IMR-90 (cell line): ENCODE data around the gene RAF1. TPM values are rescaled to one million over a fixed set of nuclear protein-coding genes. Genes with fewer than 3 reads are reported as not detected.

Experiments used
- ATAC-seq: fragments of 200-7000 bp; cut with Tn5 transposase; 2 replicates; pipeline ENCODE4 v1.9.1; 2020; ENCODE audit warnings: low read depth, mild to moderate bottlenecking, moderate library complexity
- BruUV-seq: library from RNA; stranded (reverse); fragments of 400-500 nt; replicated peaks from 2 replicates; lab custom pipeline; 2021; lab: Mats Ljungman, UMichigan
- CTCF ChIA-PET: fragments of 300-600 bp; formaldehyde crosslinking; extraction: SDS; loops from one replicate; lab custom pipeline; 2021; ENCODE audit warnings: antibody characterized with exemption; lab: Yijun Ruan, JAX
- POLR2A ChIA-PET: fragments of 300-600 bp; sonication (Branson Sonifier 250); formaldehyde crosslinking; loops from one replicate; lab custom pipeline; 2022; ENCODE audit warnings: antibody characterized with exemption; ENCODE audit not compliant: unreplicated experiment; lab: Charles Lee
- DNase-seq: peaks from one replicate; pipeline ENCODE4 v3.0.0; 2013
- H2AFZ ChIP-seq: replicated peaks from 2 replicates; pipeline ENCODE3; 2013; ENCODE audit warnings: low read length, mild to moderate bottlenecking; ENCODE audit not compliant: poor library complexity
- H2AK5ac ChIP-seq: 2 replicates; pipeline ENCODE4 v1.6.1; 2013; ENCODE audit warnings: low read depth, low read length, inconsistent platforms
- H2AK9ac ChIP-seq: replicated peaks from 2 replicates; pipeline ENCODE3; 2013; ENCODE audit warnings: mild to moderate bottlenecking, low read depth, low read length, moderate library complexity; ENCODE audit not compliant: poor library complexity
- H2BK120ac ChIP-seq: 2 replicates; pipeline ENCODE4 v1.6.1; 2013; ENCODE audit warnings: low read depth, low read length, inconsistent platforms
- H2BK15ac ChIP-seq: 3 replicates; pipeline ENCODE4 v1.6.1; 2013; ENCODE audit warnings: low read depth, low read length, inconsistent platforms
- H2BK20ac ChIP-seq: 2 replicates; pipeline ENCODE4 v1.6.1; 2013; ENCODE audit warnings: low read depth, mild to moderate bottlenecking, inconsistent platforms, low read length, moderate library complexity
- H2BK5ac ChIP-seq: 2 replicates; pipeline ENCODE4 v1.6.1; 2013; ENCODE audit warnings: mild to moderate bottlenecking, low read depth, low read length, inconsistent platforms; ENCODE audit not compliant: poor library complexity, severe bottlenecking
- H3K14ac ChIP-seq: replicated peaks from 2 replicates; pipeline ENCODE4 v1.6.1; 2013; ENCODE audit warnings: low read depth, low read length, inconsistent platforms
- H3K18ac ChIP-seq: 2 replicates; pipeline ENCODE4 v1.6.1; 2013; ENCODE audit warnings: low read depth, low read length, control low read depth
- H3K23ac ChIP-seq: 2 replicates; pipeline ENCODE4 v1.6.1; 2013; ENCODE audit warnings: low read depth, low read length, inconsistent platforms
- H3K27ac ChIP-seq: 2 replicates; pipeline ENCODE4 v1.5.1; 2013; ENCODE audit warnings: mild to moderate bottlenecking, control low read depth, low read length; ENCODE audit not compliant: insufficient read depth
- H3K27me3 ChIP-seq: 2 replicates; pipeline ENCODE4 v1.6.1; 2013; ENCODE audit warnings: low read length; ENCODE audit not compliant: control insufficient read depth, insufficient read depth
- H3K36me3 ChIP-seq: 2 replicates; pipeline ENCODE4 v1.6.1; 2013; ENCODE audit warnings: low read length, mixed read lengths; ENCODE audit not compliant: control insufficient read depth, insufficient read depth
- H3K4ac ChIP-seq: 2 replicates; pipeline ENCODE4 v1.6.1; 2013; ENCODE audit warnings: low read depth, low read length, inconsistent platforms
- H3K4me1 ChIP-seq: 2 replicates; pipeline ENCODE4 v1.6.1; 2013; ENCODE audit warnings: low read length, mixed read lengths; ENCODE audit not compliant: control insufficient read depth, insufficient read depth
- H3K4me2 ChIP-seq: 2 replicates; pipeline ENCODE4 v1.6.1; 2013; ENCODE audit warnings: low read depth, mild to moderate bottlenecking, control low read depth, low read length, moderate library complexity
- H3K4me3 ChIP-seq: 2 replicates; pipeline ENCODE4 v1.5.1; 2013; ENCODE audit warnings: low read depth, mild to moderate bottlenecking, control low read depth, low read length, moderate library complexity; ENCODE audit not compliant: insufficient read depth
- H3K56ac ChIP-seq: 2 replicates; pipeline ENCODE4 v1.6.1; 2013; ENCODE audit warnings: low read length, inconsistent platforms; ENCODE audit not compliant: insufficient read depth; ENCODE audit errors: extremely low read depth
- H3K79me1 ChIP-seq, 2 experiments: 2 replicates each; pipeline ENCODE4 v1.6.1; 2013; ENCODE audit warnings: low read length in 2 of 2, inconsistent platforms in 1 of 2, low read depth in 1 of 2
- H3K9ac ChIP-seq: 2 replicates; pipeline ENCODE4 v1.6.1; 2013; ENCODE audit warnings: low read depth, low read length, control low read depth
- H3K9me1 ChIP-seq: 2 replicates; pipeline ENCODE4 v1.6.1; 2013; ENCODE audit warnings: low read length, inconsistent platforms; ENCODE audit not compliant: insufficient read depth
- H3K9me3 ChIP-seq: 2 replicates; pipeline ENCODE4 v1.6.1; 2013; ENCODE audit warnings: low read length; ENCODE audit not compliant: control insufficient read depth, insufficient read depth
- H4K20me1 ChIP-seq: 2 replicates; pipeline ENCODE4 v1.6.1; 2013; ENCODE audit warnings: low read length, inconsistent platforms; ENCODE audit not compliant: insufficient read depth
- H4K5ac ChIP-seq: 2 replicates; pipeline ENCODE4 v1.6.1; 2013; ENCODE audit warnings: mild to moderate bottlenecking, low read depth, low read length, control low read depth
- H4K8ac ChIP-seq, 2 experiments: 2 replicates each; pipeline ENCODE4 v1.6.1; 2013; ENCODE audit warnings: low read depth in 2 of 2, low read length in 2 of 2, control low read depth in 1 of 2, inconsistent platforms in 1 of 2
- H4K91ac ChIP-seq: 2 replicates; pipeline ENCODE4 v1.6.1; 2013; ENCODE audit warnings: low read depth, low read length, inconsistent platforms; ENCODE audit not compliant: insufficient read depth
- BHLHE40 ChIP-seq: fragments of 150-350 bp; IDR thresholded peaks from 2 replicates; pipeline ENCODE4 v1.6.1; 2016; ENCODE audit warnings: mild to moderate bottlenecking, low read depth, low read length
- CEBPB ChIP-seq: IDR thresholded peaks from 2 replicates; pipeline ENCODE4 v1.6.1; 2012; ENCODE audit warnings: low read depth, low read length, improper control_type of control experiment
- CHD1 ChIP-seq: IDR thresholded peaks from 2 replicates; pipeline ENCODE4 v1.6.1; 2012; ENCODE audit warnings: low read depth, low read length, improper control_type of control experiment
- CTCF ChIP-seq: conservative IDR thresholded peaks from 2 replicates; pipeline ENCODE4 v1.5.1; 2012; ENCODE audit warnings: mild to moderate bottlenecking, low read depth, low read length, improper control_type of control experiment
- ELK1 ChIP-seq: fragments of 150-350 bp; IDR thresholded peaks from 2 replicates; pipeline ENCODE4 v1.6.1; 2016; ENCODE audit warnings: low read depth, mild to moderate bottlenecking, low read length, moderate library complexity, borderline replicate concordance
- FOS ChIP-seq: fragments of 150-350 bp; IDR thresholded peaks from 2 replicates; pipeline ENCODE4 v1.6.1; 2016; ENCODE audit warnings: low read depth, low read length
- MAFK ChIP-seq: IDR thresholded peaks from 2 replicates; pipeline ENCODE4 v1.6.1; 2012; ENCODE audit warnings: low read depth, low read length, improper control_type of control experiment
- MAZ ChIP-seq: IDR thresholded peaks from 2 replicates; pipeline ENCODE4 v1.6.1; 2012; ENCODE audit warnings: low read depth, mild to moderate bottlenecking, low read length, improper control_type of control experiment, moderate library complexity, borderline replicate concordance
- MXI1 ChIP-seq: IDR thresholded peaks from 2 replicates; pipeline ENCODE4 v1.6.1; 2012; ENCODE audit warnings: low read depth, mild to moderate bottlenecking, low read length, moderate library complexity, borderline replicate concordance
- NFE2L2 ChIP-seq: fragments of 150-350 bp; IDR thresholded peaks from 2 replicates; pipeline ENCODE4 v1.6.1; 2016; ENCODE audit warnings: low read depth, mild to moderate bottlenecking, low read length
- POLR2A ChIP-seq: IDR thresholded peaks from 2 replicates; pipeline ENCODE4 v1.6.1; 2012; ENCODE audit warnings: mild to moderate bottlenecking, low read depth, low read length
- RAD21 ChIP-seq: IDR thresholded peaks from 2 replicates; pipeline ENCODE4 v1.6.1; 2012; ENCODE audit warnings: low read length, improper control_type of control experiment
- RCOR1 ChIP-seq: IDR thresholded peaks from 2 replicates; pipeline ENCODE4 v1.6.1; 2012; ENCODE audit warnings: mild to moderate bottlenecking, low read length, improper control_type of control experiment; ENCODE audit not compliant: insufficient replicate concordance
- RFX5 ChIP-seq: IDR thresholded peaks from 2 replicates; pipeline ENCODE4 v1.8.0; 2012; ENCODE audit warnings: low read depth, mild to moderate bottlenecking, low read length, moderate library complexity
- SMC3 ChIP-seq: fragments of 150-350 bp; IDR thresholded peaks from 2 replicates; pipeline ENCODE4 v1.6.1; 2016; ENCODE audit warnings: low read depth, mild to moderate bottlenecking, antibody characterized with exemption, low read length, moderate library complexity
- USF2 ChIP-seq: fragments of 150-350 bp; IDR thresholded peaks from 2 replicates; pipeline ENCODE4 v1.6.1; 2017; ENCODE audit warnings: mild to moderate bottlenecking, antibody characterized with exemption, low read length, low read depth
- WGBS, 2 experiments: methylation state at CpG; one replicate each; pipeline versions ENCODE4 v1.1.5 to v1.1.7; 2013; ENCODE audit warnings: missing lambda C conversion rate in 2 of 2; ENCODE audit not compliant: insufficient read length in 1 of 2; ENCODE audit errors: extremely low coverage in 2 of 2; 5-methylcytosine and 5-hydroxymethylcytosine counted together
- dilution Hi-C: fragments of 300-500 bp; cut with HindIII; formaldehyde crosslinking; loops from one replicate; pipeline ENCODE4 v1.14.3; 2018; ENCODE audit warnings: low sequenced_read_pairs; ENCODE audit not compliant: unreplicated experiment
- in situ Hi-C: fragments of 300-500 bp; cut with MboI; formaldehyde crosslinking; loops from 3 replicates; pipeline ENCODE4 v1.14.3; 2019; ENCODE audit warnings: low sequenced_read_pairs, inconsistent platforms, mixed read lengths
- intact Hi-C: fragments of 100-400 bp; cut with micrococcal nuclease; formaldehyde crosslinking; loops from 2 replicates; pipeline ENCODE4 v1.10.0; 2022
- polyA plus RNA-seq, 3 experiments: library from polyadenylated mRNA; depleted of rRNA; stranded (reverse); fragments of >200 nt; gene quantifications; 2 replicates each; pipeline ENCODE4 v1.2.3, GENCODE V29; 2012; ENCODE audit warnings: low replicate concordance in 1 of 3
- total RNA-seq: library from RNA; depleted of rRNA; stranded (reverse); fragments of >200 nt; gene quantifications from 2 replicates; pipeline ENCODE4 v1.2.3, GENCODE V29; 2012

RAF1 gene
- total and polyA plus RNA-seq, 2 of the 4 experiments (the other 2 are of a cell fraction) = 115 to 151 TPM

- dilution Hi-C loops (no loop called here), intact Hi-C loops (no loop called here), in situ Hi-C loops (no loop called here)
- Histone ChIP-seq H3K18ac (peak overlapping the region; percentile 25; the same call in 1 of the 2 replicates), H2BK120ac (no peak overlapping the region), H3K9me3 (no peaks in the 10 kb centered on the region), H4K20me1 (peaks cover 83% of the 10 kb centered on the region), H2AK5ac (peak overlapping the region; percentile 66; the same call in 1 of the 2 replicates), H3K23ac (peak overlapping the region; percentile 45), H3K14ac (peak overlapping the region; percentile 4; the same call in 1 of the 2 replicates), H3K36me3 (no peaks in the 10 kb centered on the region), H2BK5ac (no peak overlapping the region), H2AK9ac (no peak overlapping the region), H2BK15ac (no peak overlapping the region), H3K9me1 (peaks cover 15% of the 10 kb centered on the region), H2BK20ac (no peak overlapping the region), H2AFZ (no peak overlapping the region), H3K4me3 (no peak overlapping the region), H3K27me3 (no peaks in the 10 kb centered on the region), H3K4me1 (peaks cover 9% of the 10 kb centered on the region), H4K8ac (no peak overlapping the region), H4K5ac (no peak overlapping the region), H3K56ac (no peak overlapping the region), H4K91ac (no peak overlapping the region), H3K4ac (no peak overlapping the region), H3K9ac (no peak overlapping the region), H3K27ac (no peak overlapping the region), H3K4me2 (no peak overlapping the region), H3K79me1 (peaks cover 16 to 56% of the 10 kb centered on the region in 2 experiments)
- CTCF ChIA-PET = no interaction called here
- 71% methylated on average over 1 of the region's 2 CpGs; no CpG with 5 or more reads in 1 of the 2 experiments for WGBS, 2 experiments
- no TSS peak for BruUV-seq
- ATAC-seq (no peak), DNase-seq (no peak)
- TF ChIP-seq NFE2L2 = no peak
- TF ChIP-seq RAD21 = no peak
- no peak for TF ChIP-seq ELK1
- no peak for TF ChIP-seq RCOR1
- no peak for TF ChIP-seq MAZ
- no peak for TF ChIP-seq POLR2A
- TF ChIP-seq FOS = no peak
- no peak for TF ChIP-seq SMC3
- TF ChIP-seq MXI1 = no peak
- no peak for TF ChIP-seq RFX5
- no peak for TF ChIP-seq MAFK
- no peak for TF ChIP-seq CTCF
- TF ChIP-seq USF2 = no peak
- TF ChIP-seq CHD1 = no peak
- no peak for TF ChIP-seq BHLHE40
- TF ChIP-seq CEBPB = no peak
- POLR2A ChIA-PET = no interaction called here
Observed at GRCh38 chr3:12630292-12630691, 33.6 kb downstream of the RAF1 start.
